NCI-H510A treated with DMSO at 0.1 percent for 48 hours (cell line): ENCODE measurements around the gene FGFRL1.

ENCODE experiments used
- DNase-seq: peaks from one replicate; lab custom pipeline; 2025; lab: John Stamatoyannopoulos, UW

FGFRL1 gene

GRCh38 chr4:1006856-1007255 lies 4.6 kb upstream of the FGFRL1 start:
- DNase-seq, result no peak

DNA sequence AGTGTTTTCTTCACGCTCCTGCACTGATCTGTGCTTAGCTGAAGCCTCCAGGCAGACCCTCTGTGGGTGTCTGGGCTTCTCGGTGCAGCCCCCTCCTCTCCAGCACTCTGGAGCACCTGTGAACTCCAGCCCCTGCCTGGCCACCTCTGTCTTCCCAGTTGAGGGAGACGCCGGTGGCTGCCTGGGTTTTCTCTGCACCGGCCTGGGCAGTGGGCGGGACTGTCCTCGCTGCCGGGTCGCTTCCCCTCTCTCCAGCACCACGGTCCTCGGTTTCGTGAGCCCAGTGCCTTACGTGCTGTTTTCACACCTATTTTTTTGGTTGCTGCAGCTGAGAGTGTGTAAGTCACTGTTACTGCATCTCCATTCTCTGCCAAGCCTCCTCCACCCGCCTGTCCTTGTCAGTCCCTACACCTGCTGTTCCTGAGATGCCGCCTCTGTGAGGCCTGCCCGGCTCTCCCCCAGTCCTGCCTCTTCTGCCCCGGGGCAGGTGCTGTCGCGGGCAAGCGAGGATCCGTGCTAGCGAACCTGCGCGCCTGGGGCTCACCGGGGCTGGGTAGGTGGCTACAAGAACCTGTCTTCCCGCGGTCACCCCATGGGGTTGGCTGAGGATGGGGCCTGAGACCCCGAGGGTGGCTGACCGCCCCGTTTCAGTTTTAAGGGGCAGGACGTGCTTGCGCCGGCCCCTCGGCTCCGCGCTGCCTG lies 2.4 kb upstream of the FGFRL1 start:
- DNase-seq, result no peak

DNA sequence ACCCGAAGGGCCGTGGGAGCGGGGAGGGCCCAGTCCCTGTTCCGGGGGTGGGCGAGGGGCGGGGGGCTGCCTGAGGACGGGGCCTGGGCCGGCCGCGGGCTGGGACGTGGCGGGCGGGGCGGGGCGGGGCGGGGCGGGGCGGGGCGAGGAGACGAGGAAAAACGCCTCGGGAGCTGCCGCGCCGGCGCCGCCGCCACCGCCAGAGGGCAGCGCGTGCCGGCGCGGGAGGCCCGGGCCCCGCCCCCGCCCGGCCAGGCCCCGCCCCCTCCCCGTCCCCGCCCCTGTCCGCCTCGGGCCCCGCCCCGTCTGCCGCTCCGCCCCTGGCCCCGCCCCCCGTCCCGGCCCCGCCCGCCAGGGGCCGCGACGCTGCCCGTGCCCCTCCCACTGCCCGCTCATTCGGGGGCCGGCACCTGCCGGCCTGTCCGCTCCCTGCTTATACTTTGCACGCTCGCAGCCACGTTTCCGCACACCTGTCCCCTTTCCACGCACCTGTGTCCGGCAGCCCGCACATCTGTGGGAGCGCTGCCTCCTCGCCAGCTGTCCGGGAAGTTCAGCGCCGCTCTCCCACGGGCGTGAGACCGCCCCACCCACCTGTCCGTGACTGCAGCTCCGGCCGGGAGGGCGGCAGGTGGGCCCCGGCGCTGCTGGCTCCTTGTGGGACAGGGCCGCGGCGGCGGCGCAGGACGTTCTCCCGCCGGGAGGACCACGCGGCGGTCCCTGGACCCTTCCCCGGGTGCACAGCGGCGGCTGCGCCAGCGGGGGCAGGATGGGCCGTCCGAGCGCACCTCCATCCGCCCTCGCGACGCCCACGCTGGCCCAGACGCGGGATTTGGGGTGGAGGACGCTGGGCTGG lies 1.7 kb upstream of the FGFRL1 start:
- no peak for DNase-seq

GRCh38 chr4:1010395-1011021 lies 918 bp upstream of the FGFRL1 start:
- DNase-seq, result peak; percentile 42

- DNase-seq, result no peak
Observed at GRCh38 chr4:1011666-1012033, 224 bp downstream of the FGFRL1 start.

GRCh38 chr4:1012034-1012739 lies 761 bp downstream of the FGFRL1 start:
- DNase-seq, result no peak

GRCh38 chr4:1013225-1014073 lies 2.0 kb downstream of the FGFRL1 start:
- DNase-seq, result no peak

- no peak for DNase-seq
Observed at GRCh38 chr4:1014291-1015167, 3.1 kb downstream of the FGFRL1 start.

DNA sequence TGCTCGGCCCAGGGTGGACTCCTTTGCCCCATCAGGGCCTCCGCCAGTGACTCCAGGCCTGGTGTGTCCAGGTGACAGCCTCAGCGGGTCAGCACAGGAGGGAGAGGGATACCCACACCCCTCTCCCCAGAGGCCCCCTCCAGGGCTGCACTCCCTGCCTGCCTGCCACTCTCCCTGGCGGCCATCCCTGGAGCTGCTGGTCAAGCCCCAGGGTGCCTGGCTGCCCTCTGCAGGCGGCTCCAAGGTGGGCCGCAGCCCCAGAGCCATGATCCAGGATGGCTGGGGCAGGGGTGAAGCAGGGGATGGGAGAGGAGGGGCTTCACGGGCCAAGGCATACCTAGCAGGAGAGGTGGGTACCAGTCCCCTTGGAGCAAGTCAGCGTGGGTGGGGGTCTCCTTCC lies 3.8 kb downstream of the FGFRL1 start:
- DNase-seq, result no peak

- DNase-seq, result no peak
Observed at GRCh38 chr4:1015746-1016145, 4.3 kb downstream of the FGFRL1 start.

DNA sequence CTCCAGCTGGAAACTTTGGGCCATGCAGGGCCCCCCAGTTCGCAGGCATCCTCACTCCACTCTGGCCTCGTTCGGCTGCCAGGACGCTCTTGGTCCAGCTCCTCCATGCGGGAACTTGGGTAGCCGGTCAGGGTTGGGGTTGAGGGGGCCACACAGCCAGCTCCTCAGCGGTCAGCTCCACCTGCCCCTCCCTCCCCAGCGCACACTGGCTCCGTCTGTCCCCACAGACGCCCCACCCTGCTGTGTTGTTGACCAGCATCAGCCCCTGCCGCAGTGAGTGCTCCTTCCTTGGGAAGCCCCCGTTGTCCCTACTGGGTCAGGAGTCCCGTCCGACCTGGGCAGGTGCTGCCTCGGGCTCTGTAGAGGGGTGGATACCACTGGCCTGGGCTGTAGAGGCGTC lies 5.8 kb downstream of the FGFRL1 start:
- DNase-seq, result no peak

DNA sequence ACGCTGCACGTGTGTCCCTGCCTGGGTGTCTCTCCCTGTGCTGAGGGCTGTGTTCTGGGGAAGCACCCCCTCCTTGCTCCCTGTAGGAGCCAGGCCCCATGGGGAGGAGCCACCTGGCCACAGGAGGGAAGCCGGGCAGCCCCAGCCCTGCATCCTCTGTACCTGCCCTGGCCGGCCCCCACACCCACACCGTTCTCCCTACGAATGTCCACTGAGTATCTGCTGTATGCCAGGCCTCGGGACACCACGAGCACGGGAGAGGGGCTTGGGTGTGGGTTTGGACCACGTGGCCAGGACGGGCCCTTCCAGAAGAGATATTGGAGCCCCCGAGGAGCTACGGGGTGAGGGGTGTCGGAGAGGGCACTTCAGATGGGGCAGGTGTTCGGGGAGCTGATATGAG lies 6.3 kb downstream of the FGFRL1 start:
- no peak for DNase-seq

DNA sequence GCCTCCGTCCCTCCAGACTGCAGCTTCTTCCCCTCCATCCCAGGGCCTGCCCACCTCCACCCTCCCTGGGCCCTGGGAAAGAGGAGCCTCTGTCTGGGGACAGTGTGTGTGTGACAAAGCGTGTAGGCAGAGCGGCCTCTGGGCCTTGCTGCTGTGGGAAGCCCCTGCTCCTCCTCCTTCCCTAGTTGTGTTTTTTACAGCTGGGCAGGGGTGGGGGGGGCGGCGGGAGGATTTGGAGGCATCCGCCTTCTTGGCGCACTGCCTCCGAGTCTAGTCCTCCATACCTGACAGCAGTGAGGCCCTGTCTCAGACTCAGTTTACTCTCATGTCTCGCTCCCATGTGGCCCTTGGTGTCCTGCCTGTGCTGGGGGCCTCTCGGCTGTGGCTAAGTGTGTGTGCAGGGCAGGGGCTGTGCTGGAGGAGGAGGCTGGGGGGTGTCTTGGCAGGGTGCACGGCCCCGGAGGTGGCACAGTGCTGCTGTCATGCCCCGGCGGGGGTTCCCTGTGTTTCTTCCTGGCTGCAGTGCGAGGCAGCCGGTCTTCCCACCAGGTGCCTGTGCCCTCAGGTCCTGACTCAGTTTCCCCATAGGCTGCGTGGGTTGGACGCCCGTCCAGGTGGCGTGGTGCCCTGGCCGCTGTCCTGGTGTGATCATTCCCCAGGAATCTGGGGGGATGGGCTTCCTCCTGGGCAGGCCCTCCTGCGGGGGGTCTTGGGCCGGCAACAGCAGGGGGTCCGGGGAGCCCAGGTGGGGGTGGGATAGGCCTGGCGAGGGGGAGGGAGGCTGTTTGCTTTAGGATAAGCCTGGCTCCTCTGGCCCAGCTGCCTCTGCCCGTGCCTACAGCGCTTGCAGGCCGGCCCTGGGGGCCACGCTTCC lies 7.0 kb downstream of the FGFRL1 start:
- DNase-seq, result no peak

DNA sequence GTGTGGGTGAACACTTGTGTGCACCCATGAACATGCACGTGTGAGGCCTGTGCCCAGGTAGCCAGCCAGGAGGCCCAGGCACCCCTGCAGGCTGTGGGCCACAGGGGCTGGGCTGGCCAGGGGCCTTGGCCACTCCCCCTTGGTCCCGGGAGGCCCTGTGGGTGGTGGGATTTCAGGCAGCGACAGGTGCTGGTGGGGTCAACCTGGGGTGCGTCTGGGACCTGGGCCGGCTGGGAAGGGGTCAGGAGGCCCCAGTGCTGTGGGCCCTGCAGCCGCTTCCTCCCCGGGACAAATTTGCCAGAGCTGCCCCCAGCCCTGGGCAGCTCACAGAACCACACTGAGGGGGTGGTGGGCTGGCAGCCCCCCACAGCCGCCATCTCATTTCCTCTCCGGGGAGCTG lies 7.9 kb downstream of the FGFRL1 start:
- no peak for DNase-seq

DNA sequence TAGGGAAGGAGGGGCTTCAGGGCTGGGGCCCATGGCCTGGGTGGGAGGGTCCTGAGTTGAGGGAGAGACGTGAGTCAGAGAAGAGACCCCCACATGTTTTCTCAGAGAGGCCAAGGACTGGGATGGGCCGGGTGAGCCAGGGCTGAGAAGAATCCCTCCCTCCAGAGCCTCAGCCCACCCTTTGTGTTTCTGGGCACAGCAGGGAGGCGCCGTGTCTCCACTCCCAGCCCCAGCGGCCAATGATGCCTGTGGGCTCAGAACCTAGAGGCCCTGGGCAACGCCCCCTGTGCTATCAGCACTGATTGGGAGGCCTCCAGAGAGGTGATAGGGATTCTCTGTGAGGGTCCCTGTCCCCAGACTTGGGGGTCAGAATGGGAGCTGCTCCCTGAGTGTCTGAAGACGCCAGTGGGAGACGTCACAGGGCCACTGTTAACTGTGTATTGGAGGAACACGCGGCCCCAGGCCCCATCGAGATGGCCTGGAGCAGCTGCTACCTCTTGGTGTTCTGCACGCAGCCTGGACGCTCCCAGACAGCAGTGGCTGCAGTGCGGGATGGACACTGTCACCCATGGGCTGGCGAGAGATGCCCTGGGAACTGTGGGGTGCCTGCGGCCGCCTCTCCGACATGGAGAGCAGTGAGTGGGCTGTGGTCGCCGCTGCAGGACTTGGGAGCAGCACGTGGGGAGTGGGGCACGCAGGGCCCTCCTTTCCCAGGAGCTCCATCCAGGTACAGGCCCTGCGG lies 8.5 kb downstream of the FGFRL1 start:
- DNase-seq, result no peak

DNA sequence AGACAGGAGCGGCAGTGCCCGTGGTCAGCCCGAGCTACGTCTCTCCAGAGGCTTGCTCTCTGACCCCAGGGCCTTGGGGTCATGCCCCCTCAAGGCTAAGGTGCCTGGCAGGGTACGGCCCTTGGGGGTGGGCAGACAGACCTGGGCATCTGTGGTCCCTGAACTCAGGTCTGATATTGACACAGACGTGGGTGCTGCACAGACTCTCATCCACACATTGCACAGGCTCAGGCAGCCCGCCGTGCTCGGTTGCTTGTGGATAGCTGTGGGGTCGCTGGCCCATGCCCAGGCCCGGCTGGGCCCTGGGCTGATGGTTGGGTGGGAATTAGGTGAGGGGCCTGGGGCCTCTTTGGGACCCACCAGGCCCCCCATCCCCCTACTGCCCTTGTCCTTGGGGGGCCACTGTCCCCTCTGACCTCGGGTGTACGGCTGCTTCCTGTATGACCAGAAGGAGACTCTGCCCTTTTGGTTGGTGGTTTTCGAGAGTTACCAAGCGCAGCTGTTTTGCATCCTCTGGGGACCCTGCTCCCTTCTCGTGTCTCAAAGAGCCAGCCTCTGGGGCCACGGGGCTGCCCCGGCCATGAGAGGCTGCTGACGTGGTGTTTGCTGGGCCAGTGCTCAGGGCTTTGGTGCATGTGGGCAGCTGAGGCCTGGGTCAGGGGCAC lies 10.1 kb downstream of the FGFRL1 start:
- DNase-seq, result no peak

- DNase-seq, result no peak
Observed at GRCh38 chr4:1022051-1022738, 10.8 kb downstream of the FGFRL1 start.

DNA sequence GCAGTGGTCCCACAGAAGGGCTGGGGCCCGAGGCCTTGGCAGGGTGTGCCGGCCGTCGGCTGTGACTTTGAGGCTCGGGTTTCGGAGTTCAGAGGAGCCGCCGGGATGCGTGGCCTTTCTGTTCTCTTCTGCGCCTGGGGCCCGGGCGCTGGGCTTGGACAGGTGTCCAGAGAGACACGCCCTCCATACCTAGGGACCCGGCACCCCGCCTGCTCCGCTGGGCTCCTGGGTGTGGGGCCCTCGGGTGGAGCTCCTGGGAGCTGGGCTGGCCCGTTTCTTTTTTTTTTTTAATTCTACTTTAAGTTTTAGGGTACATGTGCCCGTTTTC lies 11.3 kb downstream of the FGFRL1 start:
- no peak for DNase-seq
